Motor neuron (in vitro differentiated cells): ENCODE data around the gene FOXP3. TPM values are rescaled to one million over a fixed set of nuclear protein-coding genes. Genes with fewer than 3 reads are reported as not detected.

Experiments
- ATAC-seq, 8 experiments: fragments of 200-7000 bp; cut with Tn5 transposase; replicated peaks in 6 of 8; 2 replicates each; pipeline ENCODE4 v1.8.0; 2021; ENCODE audit warnings: mild to moderate bottlenecking in 8 of 8, moderate library complexity in 8 of 8
- H3K27ac ChIP-seq, 2 donors: fragments of 250-450 bp; sonication (Bioruptor Pico); 2 replicates each; pipeline ENCODE4 v1.9.0; 2021; ENCODE audit warnings: antibody characterized with exemption in 2 of 2, mild to moderate bottlenecking in 2 of 2, moderate library complexity in 1 of 2
- H3K4me1 ChIP-seq, 2 donors: fragments of 250-450 bp; sonication (Bioruptor Pico); replicated peaks in 1 of 2; 2 replicates each; pipeline ENCODE4 v1.6.1; 2021; ENCODE audit warnings: antibody characterized with exemption in 2 of 2, mild to moderate bottlenecking in 2 of 2, moderate library complexity in 1 of 2
- H3K4me3 ChIP-seq, 5 donors: fragments of 250-450 bp; sonication (Bioruptor Pico); 2 replicates each; pipeline ENCODE4 v1.9.0; 2021; ENCODE audit warnings: antibody characterized with exemption in 5 of 5, mild to moderate bottlenecking in 5 of 5, moderate library complexity in 4 of 5
- WGBS, 10 experiments: fragments of 450-650 bp; shearing (Covaris generic); methylation state at CpG; one replicate each; pipeline ENCODE4 v1.0.0; 2022; 5-methylcytosine and 5-hydroxymethylcytosine counted together
- in situ Hi-C, 9 experiments: fragments of 400-800 bp; cut with MboI; loops; one replicate each; pipeline ENCODE4 v1.15.0; 2021; ENCODE audit warnings: low sequenced_read_pairs in 9 of 9, low pct_unique_long_range_greater_than_20kb in 2 of 9; ENCODE audit not compliant: unreplicated experiment in 9 of 9
- total RNA-seq, 8 experiments: library from RNA; unstranded; fragments of 300-600 nt; gene quantifications; 2 replicates each; pipeline versions ENCODE4 v1.2.3 to v1.2.4, GENCODE V29; 2022

Gene FOXP3
- total RNA-seq, 8 experiments from 2014 or later, result 0.11 to 0.84 (median 0.26) TPM

- no peak overlapping the region for H3K27ac ChIP-seq
- no peak for ATAC-seq
- no peak overlapping the region for H3K4me3 ChIP-seq
- in situ Hi-C loops, result no loop called here
- H3K4me1 ChIP-seq, result no peaks in the 10 kb centered on the region
- 0 to 40% (median 20%) methylated on average over 1 of the region's 1 CpG; no CpG with 5 or more reads in 6 of the 10 experiments for WGBS, 10 experiments
Observed at GRCh38 chrX:49212861-49213260, 51.6 kb downstream of the FOXP3 start.

DNA sequence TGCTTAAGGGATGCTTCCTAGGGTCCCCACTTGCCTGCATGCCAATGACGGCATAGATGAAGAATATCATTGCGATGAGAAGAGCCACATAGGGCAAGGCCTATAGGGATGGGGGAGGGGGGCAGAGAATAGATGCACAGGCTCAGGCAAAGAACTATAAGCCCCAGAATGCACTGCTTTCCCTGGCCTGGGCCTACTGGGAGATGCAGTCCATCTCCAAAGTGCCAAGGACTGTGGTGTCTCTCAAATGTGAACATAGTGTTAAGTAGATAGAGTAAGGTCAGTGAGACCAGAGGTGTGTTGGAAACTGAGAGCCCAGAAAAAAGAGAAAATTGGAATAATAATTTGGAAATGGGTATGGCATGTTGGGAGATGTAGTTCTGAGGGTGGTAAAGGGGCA, 52.3 kb downstream of the FOXP3 start:
- WGBS, 10 experiments, result 31% methylated on average over 2 of the region's 2 CpGs; no CpG with 5 or more reads in 9 of the 10 experiments
- ATAC-seq, result no peak

GRCh38 chrX:49211074-49211473, 53.4 kb downstream of the FOXP3 start:
- H3K4me1 ChIP-seq, result no peaks in the 10 kb centered on the region
- ATAC-seq, result no peak
- WGBS, 10 experiments, result 96% methylated on average over 3 of the region's 9 CpGs; no CpG with 5 or more reads in 9 of the 10 experiments
- no peak overlapping the region for H3K27ac ChIP-seq
- H3K4me3 ChIP-seq, result no peak overlapping the region
- in situ Hi-C loops, result no loop called here

More for the DNA sequence above, 52.3 kb downstream of the FOXP3 start:
- in situ Hi-C loops, result no loop called here
- no peaks in the 10 kb centered on the region for H3K4me1 ChIP-seq
- no peak overlapping the region for H3K27ac ChIP-seq
- H3K4me3 ChIP-seq, result no peak overlapping the region

DNA sequence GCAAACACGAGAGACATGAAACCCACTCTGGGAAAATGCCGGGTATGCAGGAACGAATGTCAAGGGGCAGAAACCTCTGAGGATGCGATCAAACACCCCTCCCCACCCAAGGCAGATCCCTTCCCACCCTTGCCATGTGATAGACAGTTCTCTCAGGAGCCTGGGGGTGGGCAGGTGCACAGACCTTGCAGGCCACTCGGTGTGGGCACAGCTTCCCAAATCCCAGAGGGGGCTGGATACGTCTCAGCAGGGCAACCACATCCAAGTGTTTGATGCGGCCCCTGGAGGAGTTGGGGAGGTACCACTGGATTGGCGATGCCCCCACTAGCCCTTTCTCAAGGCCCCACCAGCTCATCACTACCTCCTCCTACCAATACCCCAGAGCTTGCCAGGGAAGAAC, 54.1 kb downstream of the FOXP3 start:
- ATAC-seq, result no peak
- WGBS, 10 experiments, result no CpG with 5 or more reads among the region's 8 CpGs
- no peaks in the 10 kb centered on the region for H3K4me1 ChIP-seq
- H3K4me3 ChIP-seq, result no peak overlapping the region
- in situ Hi-C loops, result no loop called here
- H3K27ac ChIP-seq, result no peak overlapping the region

- Histone ChIP-seq H3K4me1 (no peaks in the 10 kb centered on the region), H3K4me3 (no peak overlapping the region), H3K27ac (no peak overlapping the region)
- in situ Hi-C loops, result no loop called here
- ATAC-seq, result peak in 2 of 8 experiments; percentile 28 to 48
- 82% methylated on average over 13 of the region's 28 CpGs; no CpG with 5 or more reads in 9 of the 10 experiments for WGBS, 10 experiments
Observed at GRCh38 chrX:49209434-49210251, 54.9 kb downstream of the FOXP3 start.

DNA sequence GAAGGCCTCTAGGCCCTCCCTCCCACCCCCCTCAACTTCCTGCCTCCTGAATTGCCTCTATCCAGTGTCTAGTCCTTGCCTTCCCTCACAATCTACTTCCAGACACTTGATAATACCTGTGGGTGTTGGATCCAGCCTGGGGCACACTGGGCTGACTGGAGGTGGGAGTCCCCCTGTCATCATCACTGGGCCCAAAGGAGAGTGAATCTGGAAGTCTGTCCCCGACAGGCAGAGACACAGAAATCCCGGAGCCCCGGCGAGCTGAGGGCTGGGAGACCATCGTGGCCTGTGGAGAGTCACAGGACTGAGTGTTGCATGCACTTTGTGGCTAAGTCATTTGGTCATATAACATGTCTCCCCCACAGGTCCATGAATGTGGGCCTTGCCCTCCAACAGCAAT, 56.1 kb downstream of the FOXP3 start:
- in situ Hi-C loops, result no loop called here
- Histone ChIP-seq H3K27ac (no peak overlapping the region), H3K4me1 (no peaks in the 10 kb centered on the region), H3K4me3 (no peak overlapping the region)
- no peak for ATAC-seq
- WGBS, 10 experiments, result 0% methylated on average over 3 of the region's 5 CpGs; no CpG with 5 or more reads in 9 of the 10 experiments

DNA sequence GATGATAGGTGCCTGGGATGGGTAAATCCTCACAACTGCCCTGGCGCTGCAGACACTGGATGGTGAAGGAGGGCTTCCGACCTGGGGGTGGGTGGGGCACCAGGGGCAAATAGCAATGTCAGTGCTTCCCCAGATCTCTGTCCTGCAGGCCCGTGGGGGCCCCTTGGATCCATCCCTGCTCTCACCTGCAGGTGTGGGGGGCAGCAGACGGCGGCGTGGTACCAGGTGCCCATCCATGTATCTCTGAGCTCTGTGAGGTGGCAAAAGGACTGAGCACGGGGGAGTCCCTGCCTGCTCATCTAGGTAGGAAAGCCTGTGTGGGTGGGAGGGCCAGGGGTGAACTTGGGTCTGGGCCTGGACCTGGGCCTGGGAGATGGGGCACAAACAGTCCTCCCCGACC, 58.0 kb downstream of the FOXP3 start:
- no peak for ATAC-seq
- H3K27ac ChIP-seq, result no peak overlapping the region
- in situ Hi-C loops, result no loop called here
- no CpG with 5 or more reads among the region's 8 CpGs for whole genome bisulfite sequencing, 10 experiments
- H3K4me3 ChIP-seq, result no peak overlapping the region
- no peaks in the 10 kb centered on the region for H3K4me1 ChIP-seq

DNA sequence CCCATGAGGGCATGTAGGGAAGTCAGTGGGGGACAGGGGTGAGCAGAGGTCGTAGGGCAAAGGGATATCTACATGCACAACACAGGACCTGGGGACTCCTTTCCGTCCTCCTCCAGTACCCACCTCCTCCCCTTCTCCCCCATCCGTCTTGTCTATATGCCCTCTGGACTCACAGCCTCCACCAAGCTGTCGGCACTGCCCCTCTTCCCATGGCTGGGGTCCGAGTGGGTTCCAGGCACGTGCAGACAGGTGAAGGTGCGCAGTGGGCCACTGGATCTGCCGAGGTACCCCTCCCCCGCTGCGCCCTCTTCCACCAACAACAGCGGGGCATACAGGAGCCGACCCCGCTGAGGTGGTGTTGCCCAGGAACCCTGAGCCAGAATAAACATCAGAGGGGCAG, 59.1 kb downstream of the FOXP3 start:
- in situ Hi-C loops, result no loop called here
- 55 to 100% methylated on average over 3 to 10 of the region's 13 CpGs; no CpG with 5 or more reads in 8 of the 10 experiments for WGBS, 10 experiments
- ATAC-seq, result no peak
- H3K4me3 ChIP-seq, result no peak overlapping the region
- H3K4me1 ChIP-seq, result peaks cover 4% of the 10 kb centered on the region in 2 donors
- H3K27ac ChIP-seq, result no peak overlapping the region

DNA sequence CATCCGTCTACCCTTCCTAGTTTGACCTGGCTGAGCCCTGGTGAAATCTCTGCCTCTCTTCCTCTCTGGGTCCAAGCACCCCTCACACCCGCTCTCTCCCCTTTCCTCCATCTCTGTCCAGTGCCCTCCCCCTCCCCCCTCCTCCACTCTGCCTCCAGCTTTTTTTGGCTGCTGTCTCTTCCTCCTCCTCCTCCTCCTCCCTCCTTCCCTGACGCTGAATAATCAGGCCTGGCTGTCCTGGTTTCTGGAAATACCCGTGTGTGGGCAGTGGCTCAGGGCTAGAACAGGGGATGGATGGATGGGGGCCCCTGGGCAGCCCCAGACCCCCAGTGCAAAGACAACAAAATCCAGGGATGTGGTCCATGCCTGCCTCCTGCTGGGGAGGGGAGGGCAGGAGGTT, 59.8 kb downstream of the FOXP3 start:
- ATAC-seq, result no peak
- whole genome bisulfite sequencing, 10 experiments, result no CpG with 5 or more reads among the region's 4 CpGs
- Histone ChIP-seq H3K4me1 (peaks cover 4 to 5% of the 10 kb centered on the region in 2 donors), H3K27ac (no peak overlapping the region), H3K4me3 (no peak overlapping the region)
- in situ Hi-C loops, result no loop called here

- Histone ChIP-seq H3K4me1 (peaks cover 4 to 5% of the 10 kb centered on the region in 2 donors), H3K27ac (no peak overlapping the region), H3K4me3 (no peak overlapping the region)
- WGBS, 10 experiments, result 68% methylated on average over 6 of the region's 6 CpGs; no CpG with 5 or more reads in 9 of the 10 experiments
- no peak for ATAC-seq
- in situ Hi-C loops, result no loop called here
Observed at GRCh38 chrX:49204017-49204416, 60.5 kb downstream of the FOXP3 start.

DNA sequence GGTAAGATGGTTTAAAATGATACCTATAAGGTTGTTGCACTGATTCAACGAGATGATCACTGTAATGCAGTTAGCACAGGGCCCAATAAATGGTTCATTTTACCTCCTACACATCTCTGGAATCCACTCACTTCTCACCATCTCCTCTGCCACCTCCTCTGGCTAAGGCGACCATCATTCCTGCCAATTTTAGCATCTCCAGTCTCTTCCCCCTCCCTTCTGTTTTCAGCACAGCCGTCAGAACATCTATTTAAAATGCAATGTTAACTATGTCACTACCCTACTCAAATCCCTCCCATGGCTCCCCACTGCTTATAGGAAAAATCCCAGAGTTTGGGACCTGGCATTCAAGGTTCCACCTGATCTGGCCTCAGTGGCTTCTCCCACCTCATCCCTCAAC, 61.0 kb downstream of the FOXP3 start:
- peaks cover 4 to 5% of the 10 kb centered on the region in 2 donors for H3K4me1 ChIP-seq
- no peak overlapping the region for H3K4me3 ChIP-seq
- no peak overlapping the region for H3K27ac ChIP-seq
- no peak for ATAC-seq
- in situ Hi-C loops, result no loop called here
- 15 to 100% (median 20%) methylated on average over 1 to 3 of the region's 3 CpGs; no CpG with 5 or more reads in 7 of the 10 experiments for WGBS, 10 experiments

DNA sequence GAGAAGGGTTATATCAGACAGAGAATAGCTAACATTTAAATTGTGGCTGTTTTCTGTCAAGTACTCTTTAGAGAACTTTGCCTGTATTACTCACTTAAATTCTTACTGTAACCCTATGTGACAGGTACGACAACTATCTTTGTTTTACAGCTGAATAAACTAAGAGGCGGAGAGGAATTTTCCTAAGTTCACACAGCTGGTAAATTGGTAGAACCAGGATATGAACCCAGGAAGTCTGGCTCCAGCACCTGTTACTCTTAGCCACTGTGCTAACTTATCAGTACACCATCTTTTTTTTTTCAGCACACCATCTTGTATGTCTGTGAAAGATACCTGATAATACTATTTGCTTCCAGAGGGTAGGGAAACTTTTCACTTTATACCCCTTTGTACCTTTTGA, 62.5 kb downstream of the FOXP3 start:
- no peak for ATAC-seq
- Histone ChIP-seq H3K27ac (no peak overlapping the region), H3K4me3 (no peak overlapping the region), H3K4me1 (peaks cover 4 to 5% of the 10 kb centered on the region in 2 donors)
- in situ Hi-C loops, result no loop called here
- 58 to 100% (median 84%) methylated on average over 1 to 2 of the region's 2 CpGs; no CpG with 5 or more reads in 5 of the 10 experiments for WGBS, 10 experiments
